AG09309 (cell line): Measurements from ENCODE around the gene DDX5.

Experiments used
- DNase-seq: peaks from one replicate; pipeline ENCODE4 v3.0.0-alpha.2; 2010; ENCODE audit warnings: low read depth
- H3K4me3 ChIP-seq: 2 replicates; pipeline ENCODE4 v1.5.1; 2011; ENCODE audit warnings: mild to moderate bottlenecking, low read depth, low read length, moderate library complexity; ENCODE audit not compliant: control insufficient read depth
- TF ChIP-seq, protein P1 (sequence below): IDR thresholded peaks from 2 replicates; pipeline ENCODE4 v1.5.1; 2011; ENCODE audit warnings: mild to moderate bottlenecking, low read depth, low read length, inconsistent platforms; ENCODE audit not compliant: insufficient read depth, control insufficient read depth; ENCODE audit errors: missing control alignments

The DDX5 gene

DNA sequence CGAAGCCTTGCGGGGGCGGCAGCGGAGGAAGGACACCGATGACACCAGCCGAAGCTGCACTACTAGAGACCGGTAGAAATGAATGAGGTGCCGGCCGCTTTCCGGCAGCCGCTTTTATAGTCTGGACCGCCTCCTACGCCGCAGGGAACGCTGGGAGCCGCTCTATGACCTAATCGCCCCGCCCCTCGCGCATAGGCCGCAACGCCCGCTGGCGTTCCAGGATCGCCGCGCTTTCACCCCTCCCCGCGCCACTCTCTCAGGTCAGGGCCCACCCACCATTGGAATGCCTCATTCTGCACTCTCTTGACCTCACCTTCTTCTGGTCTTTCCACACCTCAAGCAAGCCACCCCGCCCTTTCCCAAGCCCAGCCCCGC lies at the start of gene DDX5:
TSS of gene DDX5 (minus strand) at position 89 of the 375 bp plus-strand sequence. CDS start 170 bp downstream, outside the sequence.
- DNase-seq: peak; percentile 86
- H3K4me3 ChIP-seq: peak within 1 kb of the TSS; percentile 97
- TF ChIP-seq, protein P1, sequence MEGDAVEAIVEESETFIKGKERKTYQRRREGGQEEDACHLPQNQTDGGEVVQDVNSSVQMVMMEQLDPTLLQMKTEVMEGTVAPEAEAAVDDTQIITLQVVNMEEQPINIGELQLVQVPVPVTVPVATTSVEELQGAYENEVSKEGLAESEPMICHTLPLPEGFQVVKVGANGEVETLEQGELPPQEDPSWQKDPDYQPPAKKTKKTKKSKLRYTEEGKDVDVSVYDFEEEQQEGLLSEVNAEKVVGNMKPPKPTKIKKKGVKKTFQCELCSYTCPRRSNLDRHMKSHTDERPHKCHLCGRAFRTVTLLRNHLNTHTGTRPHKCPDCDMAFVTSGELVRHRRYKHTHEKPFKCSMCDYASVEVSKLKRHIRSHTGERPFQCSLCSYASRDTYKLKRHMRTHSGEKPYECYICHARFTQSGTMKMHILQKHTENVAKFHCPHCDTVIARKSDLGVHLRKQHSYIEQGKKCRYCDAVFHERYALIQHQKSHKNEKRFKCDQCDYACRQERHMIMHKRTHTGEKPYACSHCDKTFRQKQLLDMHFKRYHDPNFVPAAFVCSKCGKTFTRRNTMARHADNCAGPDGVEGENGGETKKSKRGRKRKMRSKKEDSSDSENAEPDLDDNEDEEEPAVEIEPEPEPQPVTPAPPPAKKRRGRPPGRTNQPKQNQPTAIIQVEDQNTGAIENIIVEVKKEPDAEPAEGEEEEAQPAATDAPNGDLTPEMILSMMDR: no peak

- H3K4me3 ChIP-seq: no peak overlapping the region
- no peak for DNase-seq
- TF ChIP-seq, protein P1: no peak
Measured at GRCh38 chr17:64555281-64555680, 49.2 kb upstream of the DDX5 start.

DNA sequence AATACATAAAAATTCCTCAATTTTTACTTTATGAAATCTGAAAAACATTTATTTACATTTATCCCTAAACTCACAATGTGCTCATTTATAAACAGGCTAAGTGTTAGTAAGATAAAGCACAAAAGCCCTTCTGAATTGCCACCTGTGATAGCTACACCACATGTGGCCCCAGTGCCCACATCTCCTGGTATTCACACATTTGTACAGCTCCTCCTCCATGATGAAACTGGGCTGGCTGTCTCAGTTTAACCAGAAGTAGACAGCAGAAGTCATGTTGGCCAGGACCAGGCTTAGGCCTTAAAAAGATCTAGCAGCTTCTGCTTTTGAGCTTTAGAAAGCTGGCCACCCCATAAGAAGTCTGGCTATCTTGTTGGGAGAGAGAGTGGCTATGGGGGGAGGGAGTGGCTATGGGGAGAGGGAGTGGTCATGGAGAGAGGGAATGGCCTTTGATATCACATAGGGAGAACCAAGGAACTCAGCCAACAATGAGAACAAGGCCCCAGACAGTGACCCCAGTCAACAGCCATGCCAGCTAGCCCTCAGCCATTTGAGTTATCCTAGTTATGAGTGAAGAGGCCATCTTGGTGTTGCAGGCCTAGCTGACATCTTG lies 48.0 kb upstream of the DDX5 start:
- TF ChIP-seq, protein P1: no peak
- H3K4me3 ChIP-seq: no peak overlapping the region
- DNase-seq: no peak

GRCh38 chr17:64551461-64551860 lies 45.4 kb upstream of the DDX5 start:
- TF ChIP-seq, protein P1: no peak
- no peak overlapping the region for H3K4me3 ChIP-seq
- DNase-seq: no peak

DNA sequence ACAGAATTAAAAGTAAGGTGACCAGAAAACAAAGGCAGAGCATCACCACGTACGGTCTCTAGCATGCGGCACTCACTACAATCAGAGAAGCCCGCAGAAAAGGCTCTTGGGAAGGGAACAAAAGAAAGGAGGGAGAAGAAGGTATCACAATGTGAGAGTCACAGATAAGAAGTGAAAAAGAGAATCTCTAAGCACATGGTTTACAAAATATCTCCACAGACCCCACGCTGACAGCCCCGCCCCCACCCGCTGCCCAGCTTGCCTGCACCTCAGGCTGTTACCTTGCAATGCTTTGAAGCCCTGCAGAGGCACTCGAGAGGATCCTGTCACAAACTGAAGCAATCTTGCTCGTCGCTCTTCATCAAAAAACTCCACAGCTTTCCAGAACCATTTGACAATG lies 41.2 kb upstream of the DDX5 start:
- no peak overlapping the region for H3K4me3 ChIP-seq
- TF ChIP-seq, protein P1: no peak
- no peak for DNase-seq

- no peak for DNase-seq
- no peak overlapping the region for H3K4me3 ChIP-seq
- TF ChIP-seq, protein P1: no peak
Measured at GRCh38 chr17:64546716-64547115, 40.6 kb upstream of the DDX5 start.
